NCI-H748 treated with DMSO at 0.1 percent for 48 hours (cell line): Measurements from ENCODE around the gene PUM1.

Experiments used
- DNase-seq: peaks from one replicate; lab custom pipeline; 2025; lab: John Stamatoyannopoulos, UW

PUM1 gene

DNA sequence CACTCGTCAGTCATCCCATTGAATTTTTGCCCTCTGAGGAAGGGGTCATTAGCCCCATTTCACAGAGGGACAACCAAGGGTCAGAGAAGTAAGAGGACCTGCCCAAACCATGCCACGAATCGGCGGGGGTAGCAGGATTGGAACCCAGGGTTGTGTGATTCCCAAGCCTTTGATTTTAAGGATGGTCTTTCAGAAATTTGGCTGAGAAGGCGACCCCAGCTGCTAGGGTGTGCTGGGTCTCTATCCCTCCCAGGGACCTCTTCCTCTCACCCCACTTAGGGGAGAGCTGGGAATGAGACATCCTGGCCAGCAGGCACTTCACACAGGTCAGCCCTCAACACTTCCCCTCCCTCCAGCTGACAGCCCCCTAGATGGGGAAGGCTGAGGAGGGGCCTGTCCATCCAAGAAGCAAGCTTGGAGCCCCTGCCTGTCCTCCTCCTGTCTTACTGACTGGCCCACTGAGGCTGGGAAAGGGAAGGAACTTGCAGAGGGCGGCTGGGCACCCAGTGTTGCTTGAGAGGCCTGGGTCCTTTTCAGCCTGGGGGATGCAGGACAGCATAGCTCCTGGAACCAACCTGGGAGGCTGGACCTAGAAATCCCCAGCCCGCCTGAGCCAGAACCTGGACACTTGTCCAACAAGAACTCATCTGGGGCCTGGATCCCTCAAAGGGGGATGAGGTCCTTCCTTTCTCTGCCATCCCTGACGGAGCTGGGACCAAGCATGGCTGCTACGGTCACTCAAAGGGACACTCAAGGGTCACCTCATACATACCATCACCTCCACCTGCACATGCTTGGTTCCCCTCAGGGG is 158.7 kb downstream of the PUM1 start:
- no peak for DNase-seq

DNA sequence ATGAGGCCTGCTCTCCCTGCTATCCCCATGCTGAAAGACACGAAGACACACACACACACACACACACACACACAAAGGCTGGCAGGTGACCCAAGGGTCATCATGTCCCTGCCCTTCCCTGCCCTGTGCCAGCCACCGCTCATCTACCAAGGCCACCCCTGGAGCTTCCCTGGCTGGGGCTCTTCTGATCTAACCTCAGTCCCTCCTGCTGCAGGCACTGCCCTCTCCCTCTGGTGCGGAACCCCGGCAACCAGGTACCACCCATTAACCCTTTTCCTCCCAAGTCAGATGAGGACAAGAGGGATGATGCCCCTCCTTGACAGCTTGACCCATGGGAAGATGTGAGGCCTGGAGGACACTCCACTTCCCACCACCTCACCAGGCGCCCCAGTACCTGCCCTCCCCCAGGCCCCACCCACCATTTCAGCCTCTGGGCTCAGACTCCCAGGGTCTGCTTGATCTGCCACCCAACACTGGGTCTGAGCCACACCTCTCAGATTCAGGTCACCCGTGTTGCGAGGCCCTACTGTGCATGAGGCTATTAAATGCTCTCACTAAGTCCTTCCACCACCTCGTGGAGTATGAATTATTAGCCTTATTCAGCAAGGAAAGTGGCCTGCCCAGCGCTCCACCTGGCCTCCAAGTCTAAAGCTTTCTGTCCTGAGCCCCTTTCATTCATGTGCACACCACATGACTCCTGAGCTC is 159.4 kb downstream of the PUM1 start:
- DNase-seq, result no peak

DNA sequence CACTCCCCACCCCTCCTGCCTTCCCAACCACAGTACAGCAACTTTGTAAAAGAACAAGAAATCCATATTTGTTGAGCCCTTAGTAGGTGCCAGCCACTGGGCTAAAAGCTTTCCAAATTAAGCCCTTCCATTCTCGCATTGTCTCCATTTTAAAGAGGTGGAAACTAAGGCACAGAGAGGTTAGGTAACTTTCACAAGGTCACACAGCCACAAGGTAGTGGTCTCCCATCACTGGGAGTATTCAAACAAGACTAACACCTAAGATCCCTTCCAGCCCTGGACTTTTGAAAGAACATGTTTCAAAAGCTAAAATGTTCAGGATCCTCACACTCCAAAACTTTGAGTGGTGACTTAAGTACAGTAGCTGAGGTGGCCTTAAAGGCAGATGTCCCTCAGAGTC is 160.1 kb downstream of the PUM1 start:
- DNase-seq, result no peak

DNA sequence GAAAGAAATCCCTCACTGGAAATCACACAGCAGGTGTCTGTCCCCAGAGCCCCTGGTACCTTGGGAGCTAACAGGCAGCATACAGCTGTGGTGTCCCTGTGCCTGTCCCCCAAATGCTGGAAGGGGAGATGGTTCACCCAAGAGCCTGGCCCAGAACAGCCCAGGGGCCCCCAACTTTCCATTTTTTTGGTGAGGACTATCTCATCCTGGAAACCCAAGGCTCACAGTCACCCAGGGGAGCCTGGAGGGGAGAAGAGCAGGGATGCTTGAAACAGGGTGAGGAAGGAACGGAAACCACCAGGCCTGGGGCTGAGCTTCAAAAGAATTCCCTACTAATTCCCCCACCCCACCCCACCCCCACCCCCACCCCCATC is 160.6 kb downstream of the PUM1 start:
- DNase-seq, result no peak

DNA sequence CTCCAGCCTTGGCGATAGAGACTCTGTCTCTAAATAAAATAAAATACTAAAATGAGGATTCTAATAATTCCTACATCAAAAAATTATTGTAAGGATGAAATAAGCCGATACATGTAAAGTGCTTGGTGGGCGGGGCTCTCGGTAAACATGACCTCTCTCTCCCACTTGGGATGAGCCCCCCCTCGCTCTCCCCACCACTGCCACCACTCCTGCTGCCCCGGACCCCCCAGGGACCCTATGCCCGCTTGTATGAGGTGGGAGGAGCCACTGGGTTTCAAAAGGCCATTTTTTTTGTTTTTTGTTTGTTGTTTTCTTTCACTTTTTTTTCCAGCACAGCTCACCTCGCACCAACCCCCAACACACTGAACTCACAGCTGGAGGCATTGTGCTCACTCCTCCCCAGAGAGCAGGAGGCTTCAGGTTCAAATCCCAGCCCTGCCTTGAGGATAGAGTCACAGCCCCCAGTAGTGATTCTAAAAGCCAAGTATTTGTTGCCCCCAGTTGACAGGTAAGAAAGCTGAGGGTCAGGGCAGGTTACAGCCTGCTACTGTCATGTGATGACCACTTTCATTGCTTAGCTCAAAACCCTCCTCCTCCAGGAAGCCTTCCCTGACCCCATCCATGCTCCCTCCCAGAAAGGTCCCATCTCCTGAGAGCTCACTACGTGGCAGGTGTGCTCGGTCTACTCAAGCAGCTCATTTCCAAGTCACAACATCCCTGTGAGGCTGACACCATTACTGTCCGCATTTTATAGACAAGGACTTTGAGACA is 161.1 kb downstream of the PUM1 start:
- no peak for DNase-seq

DNA sequence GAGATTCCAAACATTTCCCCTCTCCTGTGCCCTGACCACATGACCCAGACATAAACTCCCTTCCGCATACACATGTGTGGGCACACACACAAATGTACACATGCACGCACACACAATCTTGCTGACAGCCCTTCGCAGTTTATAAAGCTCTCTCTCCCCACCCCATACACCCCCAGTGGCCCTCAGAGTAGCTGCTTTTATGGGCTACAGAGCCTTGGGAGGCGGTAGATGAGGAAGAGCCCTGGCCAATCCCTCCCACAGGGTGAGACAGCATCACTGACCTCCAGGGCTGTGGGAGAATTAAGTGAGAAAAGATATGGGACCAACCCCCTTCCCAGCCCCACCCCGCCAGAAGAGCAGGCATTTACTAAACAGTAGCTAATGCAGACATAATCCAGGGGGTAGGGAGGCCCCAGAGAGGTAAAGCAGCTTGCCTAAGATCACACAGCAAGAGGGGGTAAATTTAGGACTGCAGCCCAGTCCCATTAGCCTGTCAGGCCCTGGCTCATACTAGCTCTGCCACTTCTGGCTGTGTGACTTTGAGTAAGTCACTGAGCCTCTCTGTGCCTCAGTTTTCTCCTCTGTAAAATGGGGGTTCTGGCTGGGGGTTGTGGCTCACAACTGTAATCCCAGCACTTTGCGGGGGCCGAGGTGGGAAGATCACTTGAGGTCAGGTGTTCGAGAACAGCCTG is 162.0 kb downstream of the PUM1 start:
- no peak for DNase-seq

DNA sequence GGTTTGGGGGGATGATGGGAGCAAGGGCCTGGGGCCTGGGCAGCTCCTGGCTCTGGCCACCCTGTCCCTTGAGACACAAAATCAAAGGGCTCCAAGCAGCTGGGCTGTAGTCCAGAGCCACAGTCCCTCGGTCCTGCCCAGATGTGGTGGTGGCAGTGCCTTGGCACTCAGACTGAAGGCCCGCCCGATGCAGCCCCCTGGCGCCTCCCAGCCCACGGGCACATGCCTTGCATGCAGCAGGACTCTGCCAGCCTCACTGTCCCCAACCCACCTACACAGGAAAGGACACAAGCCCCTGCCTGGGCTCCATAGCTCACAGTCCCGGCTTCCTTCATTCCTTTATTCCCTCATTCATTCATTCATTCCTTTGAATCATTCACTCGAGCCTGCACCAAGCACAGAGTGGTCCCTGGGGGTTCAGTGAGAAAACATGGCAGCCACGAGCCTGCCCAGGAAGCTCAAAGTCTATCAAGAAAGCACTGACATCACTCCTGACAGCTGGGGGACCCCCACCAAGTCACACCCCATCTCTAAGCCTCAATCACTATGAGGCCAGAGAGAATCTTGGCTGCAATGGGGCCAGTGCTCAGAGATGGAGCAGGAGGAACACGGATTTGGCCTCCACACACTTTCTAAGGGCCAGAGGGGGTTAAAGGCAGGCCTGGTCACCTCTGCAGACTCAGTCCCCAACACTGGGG is 162.8 kb downstream of the PUM1 start:
- DNase-seq, result no peak

DNA sequence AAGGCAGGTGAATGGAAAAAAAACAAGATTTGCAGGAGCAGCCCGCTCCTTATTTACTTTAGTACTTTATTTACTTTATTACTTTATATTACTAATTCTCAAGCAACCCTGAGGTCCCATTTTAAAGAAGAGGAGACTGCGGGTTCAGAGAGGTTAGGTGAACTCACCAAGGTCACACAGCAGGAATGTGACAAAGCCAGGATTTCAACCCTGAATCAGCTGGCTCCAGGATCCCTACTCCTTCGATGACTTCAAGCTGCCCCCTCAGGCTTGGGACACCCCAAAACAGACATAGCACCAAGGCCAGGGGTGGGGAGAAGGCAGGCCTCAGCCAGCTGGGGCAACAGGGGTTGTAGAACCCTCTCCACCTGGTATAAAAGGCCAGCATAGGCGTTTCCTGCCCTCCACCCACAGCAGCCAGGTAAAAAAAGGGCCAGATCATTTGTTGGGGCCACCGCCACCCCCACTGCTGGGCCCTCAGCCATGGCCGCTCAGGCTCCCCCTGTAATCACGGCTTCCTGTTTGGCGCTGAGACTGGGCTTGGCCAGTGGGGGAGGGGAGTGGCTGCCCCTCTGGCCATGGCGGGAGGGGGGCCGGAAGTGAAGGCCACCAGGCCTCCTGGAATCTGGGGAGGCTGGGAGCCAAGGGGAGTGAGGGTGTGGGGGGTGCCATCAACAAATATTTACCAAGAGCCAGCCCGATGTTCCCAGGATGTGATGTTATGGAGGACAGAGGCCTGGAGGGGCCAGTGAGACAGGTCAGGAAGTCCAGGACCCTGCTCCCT is 163.5 kb downstream of the PUM1 start:
- no peak for DNase-seq

DNA sequence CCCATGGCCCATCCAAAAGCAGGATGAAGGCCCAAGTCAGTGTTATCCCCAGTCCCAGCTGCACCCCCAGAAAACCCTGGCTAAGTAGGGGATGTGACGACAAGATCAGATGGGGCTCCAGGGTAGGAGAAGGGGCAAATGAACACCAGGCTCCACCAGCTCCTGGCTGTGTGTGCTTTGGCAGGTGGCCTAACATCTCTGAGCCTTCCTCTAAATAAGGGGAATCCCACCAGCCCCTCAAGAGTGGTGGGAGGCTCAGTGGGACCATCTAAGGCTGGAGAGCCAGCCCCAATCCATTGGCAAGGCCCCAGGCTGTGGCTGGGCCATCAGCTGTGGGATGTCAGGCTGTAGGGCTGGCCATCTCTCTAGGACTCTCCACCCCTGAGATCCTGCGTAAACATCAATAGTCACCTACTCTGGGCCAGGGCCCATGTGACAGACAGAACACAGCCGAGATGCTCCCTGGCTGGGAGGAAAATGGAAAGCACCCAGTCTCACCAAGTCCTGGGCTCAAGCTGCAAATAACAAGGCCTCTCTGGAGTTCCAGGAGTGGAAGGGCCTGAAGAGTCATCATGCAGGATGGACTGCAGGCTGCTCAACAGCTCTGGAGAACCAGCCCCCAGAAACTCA is 164.5 kb downstream of the PUM1 start:
- DNase-seq, result no peak

DNA sequence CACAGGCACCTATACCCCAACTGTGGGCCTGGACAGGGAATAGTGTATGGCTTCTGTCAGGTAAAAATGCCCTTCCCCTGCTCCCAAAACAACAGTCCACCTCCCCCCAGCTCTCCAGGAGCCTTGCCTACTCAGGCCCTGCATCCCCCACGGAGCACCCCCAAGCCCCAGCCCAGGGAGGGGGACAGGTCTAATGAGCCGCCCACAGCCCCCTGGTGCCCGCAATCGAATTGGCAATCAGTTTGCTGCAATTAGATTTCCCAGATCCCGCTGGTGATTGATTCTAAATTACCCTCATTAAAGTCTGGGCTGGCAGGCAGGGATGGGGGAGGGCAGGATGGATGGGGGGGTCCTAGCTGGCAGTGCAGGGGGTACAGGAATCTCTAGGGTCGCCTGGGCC is 165.0 kb downstream of the PUM1 start:
- no peak for DNase-seq

DNA sequence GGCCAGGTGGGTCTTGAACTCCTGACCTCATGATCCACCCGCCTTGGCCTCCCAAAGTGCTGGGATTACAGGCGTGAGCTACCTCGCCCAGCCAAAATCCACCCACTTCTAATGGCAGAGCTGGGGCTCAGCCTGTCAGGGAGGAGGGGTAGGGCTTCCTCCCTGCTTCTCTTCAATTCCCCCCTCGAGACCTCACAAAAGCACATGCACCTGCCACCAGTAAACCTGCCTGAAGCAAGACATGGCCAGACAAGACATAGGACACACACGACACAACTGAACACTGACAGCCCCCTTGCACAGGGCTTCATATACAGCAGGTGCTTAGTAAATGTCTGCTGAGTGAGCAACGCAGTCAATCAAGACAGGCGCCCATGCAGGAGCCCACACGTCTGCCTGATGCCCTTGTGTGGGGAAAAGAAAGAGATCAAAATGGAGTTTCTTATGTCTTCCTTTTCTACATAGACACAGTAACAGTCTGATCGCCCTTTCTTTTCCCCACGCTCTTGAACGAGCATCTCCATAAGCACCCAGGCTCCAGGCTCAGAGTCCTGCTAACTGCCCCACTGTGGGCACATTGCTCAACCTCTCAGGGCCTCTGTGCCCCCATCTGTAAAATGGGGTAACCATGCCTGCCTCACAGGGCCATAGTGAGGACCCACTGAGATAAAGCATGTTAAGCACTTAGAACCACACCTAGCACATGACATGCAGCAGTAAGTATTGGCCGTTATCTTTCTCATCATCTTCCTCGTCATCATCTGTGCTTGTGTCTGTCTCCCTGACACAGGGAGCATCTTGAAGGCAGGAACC is 165.7 kb downstream of the PUM1 start:
- DNase-seq, result no peak

DNA sequence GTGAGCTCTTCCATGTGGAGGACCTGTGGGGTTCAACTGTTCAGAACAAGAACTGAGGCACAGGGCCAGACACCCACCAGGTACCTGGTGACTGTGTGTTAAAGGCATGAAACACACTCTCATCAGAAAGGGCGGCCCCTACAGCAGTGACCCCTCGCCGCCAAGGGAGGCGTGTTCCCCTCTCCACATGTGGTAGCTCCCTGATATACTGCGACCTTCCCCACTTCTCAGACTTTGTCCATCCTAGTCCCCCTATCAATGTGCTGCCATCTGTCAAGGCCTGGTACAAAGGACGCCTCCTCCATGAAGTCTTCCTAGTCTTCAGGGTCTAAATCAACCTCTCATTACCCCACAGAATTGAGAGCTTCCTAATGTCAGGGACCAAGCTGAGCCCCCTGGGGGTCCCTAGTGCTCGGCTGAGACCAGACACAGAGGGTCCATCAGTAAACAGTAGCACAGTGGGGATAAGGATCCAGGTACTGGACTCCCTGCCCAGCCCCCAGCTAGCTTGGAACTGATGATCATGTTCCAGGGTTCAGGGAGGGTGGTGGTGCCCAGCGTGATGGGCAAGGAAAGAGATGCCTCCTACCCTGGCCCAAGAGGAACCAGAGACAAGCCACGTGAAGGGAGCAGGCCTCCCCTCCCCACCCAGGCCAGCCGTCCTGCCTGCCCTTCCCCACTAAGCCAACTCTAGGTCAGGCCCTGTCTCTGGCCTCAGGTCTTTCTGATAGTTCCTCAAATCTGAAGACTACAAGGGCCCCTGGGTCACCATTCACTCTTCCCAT is 167.3 kb downstream of the PUM1 start:
- DNase-seq, result no peak

DNA sequence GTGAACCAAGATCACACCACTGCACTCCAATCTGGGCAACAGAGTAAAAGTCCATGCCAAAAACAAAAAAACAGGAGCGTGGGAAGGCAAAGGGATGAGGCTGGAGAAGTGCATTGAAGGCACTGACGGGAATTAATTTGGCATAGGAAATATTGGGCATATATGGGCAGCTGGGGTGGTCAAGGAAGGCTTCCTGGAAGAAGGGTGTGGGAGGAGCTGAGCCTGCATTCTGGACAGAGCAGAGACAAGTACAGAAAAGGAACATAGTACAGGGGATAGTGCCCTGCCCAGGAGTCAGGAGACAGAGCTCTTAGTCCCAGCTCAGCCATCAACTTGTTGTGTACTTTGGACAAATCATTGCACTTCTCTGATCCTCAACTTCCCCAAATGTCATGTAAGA is 168.6 kb downstream of the PUM1 start:
- DNase-seq, result no peak

DNA sequence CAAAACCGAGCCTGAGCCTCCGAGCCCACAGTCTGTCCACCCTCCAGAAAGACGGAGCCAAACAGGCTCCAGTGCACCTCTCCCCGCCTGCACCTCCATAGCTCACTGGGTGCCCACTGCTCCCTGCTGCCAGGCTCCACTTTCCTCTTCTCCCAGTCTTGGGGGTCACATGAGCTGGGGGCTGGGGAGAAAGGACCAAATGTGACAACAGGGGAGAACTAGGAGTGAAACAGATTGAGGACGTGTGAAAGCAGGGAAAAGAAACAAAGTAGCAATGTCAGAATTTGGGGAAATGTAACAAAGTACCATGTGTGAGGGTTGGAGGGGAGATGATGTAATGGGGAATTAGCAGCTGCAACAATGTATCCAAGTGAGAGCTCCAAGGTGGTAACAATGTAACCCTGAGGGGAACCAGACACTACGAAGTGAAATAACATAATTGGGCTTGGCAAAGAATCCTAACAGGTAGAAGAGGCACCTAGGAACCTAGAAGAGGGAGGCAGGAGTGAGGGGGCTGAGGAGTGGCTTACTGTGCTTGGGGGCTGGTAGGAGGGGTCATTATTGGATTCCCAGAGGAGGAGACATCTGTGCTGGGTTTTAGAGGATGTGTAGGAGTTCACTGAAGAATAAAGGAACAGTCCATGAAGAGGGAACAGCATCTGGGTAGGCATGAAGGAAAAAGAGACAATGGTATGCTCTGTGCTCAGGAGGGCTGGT is 169.4 kb downstream of the PUM1 start:
- no peak for DNase-seq

DNA sequence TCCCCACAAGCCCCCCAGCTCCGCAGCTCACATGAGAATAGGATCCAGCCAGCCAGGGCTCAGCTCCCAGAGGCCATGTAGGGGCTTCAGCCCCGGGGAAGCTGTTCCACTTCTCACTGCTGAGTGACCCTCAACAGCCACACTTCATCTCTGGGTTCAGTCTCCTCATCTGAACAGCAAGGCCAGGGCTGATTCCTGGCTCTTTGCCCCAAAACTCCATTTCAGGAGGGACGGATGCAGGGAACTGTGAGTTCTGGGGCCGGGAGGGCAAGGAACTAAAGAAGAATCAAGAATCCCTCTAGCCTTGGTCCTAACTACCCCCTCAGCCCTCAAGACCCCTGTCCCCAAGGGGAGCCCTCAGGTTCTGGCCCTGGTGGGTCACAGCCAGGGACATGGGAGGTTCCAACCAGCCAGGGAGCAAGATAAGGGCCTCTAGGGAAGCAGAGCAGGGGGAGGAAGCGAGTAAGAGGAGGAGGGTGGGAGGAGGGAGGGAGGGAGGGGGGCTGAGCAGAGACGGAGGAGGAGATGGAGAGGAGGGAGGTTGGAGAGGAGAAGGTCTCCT is 170.1 kb downstream of the PUM1 start:
- no peak for DNase-seq

DNA sequence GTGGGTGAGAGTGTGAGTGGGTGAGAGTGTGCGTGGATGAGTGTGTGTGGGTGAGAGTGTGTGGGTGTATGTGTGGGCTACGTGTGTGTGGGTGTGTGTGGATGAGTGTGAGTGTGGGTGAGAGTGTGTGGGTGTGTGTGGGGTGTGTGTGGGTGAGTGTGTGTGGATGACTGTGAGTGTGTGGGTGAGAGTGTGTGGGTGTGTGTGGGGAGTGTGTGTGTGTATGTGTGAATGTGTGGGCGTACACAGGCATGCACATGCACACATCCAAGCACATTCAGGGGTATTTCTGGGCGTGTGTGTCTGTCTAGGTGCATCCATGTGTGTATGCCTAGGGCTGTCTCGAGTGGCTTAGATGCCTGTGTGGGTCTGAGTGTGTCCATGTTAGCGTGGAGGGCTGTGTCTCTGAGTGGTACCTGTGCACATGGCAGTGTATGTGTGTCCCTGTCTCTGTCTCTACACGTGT is 171.0 kb downstream of the PUM1 start:
- DNase-seq, result no peak

DNA sequence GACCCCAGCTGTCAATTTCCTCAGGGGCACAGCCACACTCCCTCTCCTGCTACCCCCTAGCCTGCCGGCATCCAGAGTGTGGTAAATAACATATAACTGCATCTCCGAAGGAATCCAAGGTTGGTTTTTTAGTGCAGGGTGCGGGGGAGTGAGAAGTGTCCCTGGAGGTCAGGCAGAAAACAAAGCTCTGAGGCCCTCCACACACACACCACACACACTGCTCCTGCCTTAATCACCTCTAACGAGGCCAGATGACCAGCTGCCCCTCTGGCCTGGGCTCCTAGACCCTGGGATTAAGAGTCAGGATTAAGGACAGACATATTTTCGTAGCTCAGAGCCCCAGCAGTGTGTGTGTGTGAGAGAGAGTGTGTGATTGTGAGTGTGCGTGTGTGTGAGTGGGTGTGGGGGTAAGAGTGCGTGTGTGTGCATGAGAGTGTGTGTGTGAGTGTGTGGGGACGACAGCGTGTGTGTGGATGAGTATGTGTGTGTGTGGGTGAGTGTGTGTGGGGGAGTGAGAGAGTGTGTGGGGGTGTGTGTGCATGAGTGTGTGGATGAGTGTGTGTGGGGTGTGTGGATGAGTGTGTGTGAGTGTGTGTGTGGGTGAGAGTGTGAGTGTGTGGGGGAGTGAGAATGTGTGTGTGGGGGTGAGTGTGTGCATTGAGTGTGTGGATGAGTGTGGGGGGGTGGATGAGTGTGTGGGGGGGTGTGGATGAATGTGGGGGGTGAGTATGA is 171.6 kb downstream of the PUM1 start:
- DNase-seq, result no peak
